RCC 7860 (cell line): Measurements from ENCODE around the gene NEBL.

Experiments used
- DNase-seq: peaks from one replicate; pipeline ENCODE4 v3.0.0-alpha.2; 2015; ENCODE audit warnings: low spot score
- FAIRE-seq: peaks from 2 replicates; lab custom pipeline; 2012; peaks lifted over from hg19 to GRCh38; lab: Jason Lieb, UNC

Gene NEBL

GRCh38 chr10:20797290-20797689 is 99.8 kb downstream of the NEBL start:
- FAIRE-seq, result no peak
- no peak for DNase-seq

GRCh38 chr10:20795391-20795790 is 101.7 kb downstream of the NEBL start:
- FAIRE-seq, result no peak
- no peak for DNase-seq

- FAIRE-seq, result no peak
- DNase-seq, result no peak
Observed at GRCh38 chr10:20785174-20785573, 111.9 kb downstream of the NEBL start.

GRCh38 chr10:20778008-20778757 is 118.9 kb downstream of the NEBL start:
- no peak for FAIRE-seq
- DNase-seq, result no peak

GRCh38 chr10:20776384-20777118 is 120.6 kb downstream of the NEBL start:
- no peak for FAIRE-seq
- DNase-seq, result no peak

- FAIRE-seq (no peak), DNase-seq (no peak)
Observed at GRCh38 chr10:20771051-20771450, 126.1 kb downstream of the NEBL start.

- no peak for DNase-seq
- no peak for FAIRE-seq
Observed at GRCh38 chr10:20769481-20769880, 127.6 kb downstream of the NEBL start.

- DNase-seq (peak; percentile 9), FAIRE-seq (no peak)
Observed at GRCh38 chr10:20768843-20769242, 128.3 kb downstream of the NEBL start.

- DNase-seq (peak; percentile 67), FAIRE-seq (peak; percentile 25)
Observed at GRCh38 chr10:20767028-20767427, 130.1 kb downstream of the NEBL start.

GRCh38 chr10:20765066-20765465 is 132.0 kb downstream of the NEBL start:
- FAIRE-seq (no peak), DNase-seq (no peak)

- no peak for FAIRE-seq
Observed at GRCh38 chr10:20760460-20760859, 136.7 kb downstream of the NEBL start.

GRCh38 chr10:20748551-20748950 is 148.6 kb downstream of the NEBL start:
- FAIRE-seq (no peak), DNase-seq (no peak)

More at GRCh38 chr10:20760460-20760859, 136.7 kb downstream of the NEBL start:
- DNase-seq, result no peak

GRCh38 chr10:20747782-20748181 is 149.3 kb downstream of the NEBL start:
- no peak for FAIRE-seq
- DNase-seq, result no peak

GRCh38 chr10:20746856-20747255 is 150.3 kb downstream of the NEBL start:
- no peak for FAIRE-seq
- DNase-seq, result no peak

- DNase-seq, result no peak
Observed at GRCh38 chr10:20745556-20746375, 151.3 kb downstream of the NEBL start.

GRCh38 chr10:20744821-20745220 is 152.3 kb downstream of the NEBL start:
- FAIRE-seq (no peak), DNase-seq (no peak)

More at GRCh38 chr10:20745556-20746375, 151.3 kb downstream of the NEBL start:
- FAIRE-seq, result no peak

- DNase-seq, result no peak
- no peak for FAIRE-seq
Observed at GRCh38 chr10:20743942-20744341, 153.2 kb downstream of the NEBL start.

- FAIRE-seq, result no peak
- DNase-seq, result no peak
Observed at GRCh38 chr10:20742737-20743541, 154.2 kb downstream of the NEBL start.

- FAIRE-seq (no peak), DNase-seq (no peak)
Observed at GRCh38 chr10:20740120-20740519, 157.0 kb downstream of the NEBL start.

- FAIRE-seq, result no peak
- DNase-seq, result no peak
Observed at GRCh38 chr10:20737107-20737506, 160.0 kb downstream of the NEBL start.
